Naive thymus-derived CD8-positive, alpha-beta T cell (primary cell): ENCODE data around the gene AGAP2. TPM values are rescaled to one million over a fixed set of nuclear protein-coding genes. Genes with fewer than 3 reads are reported as not detected.

Source experiments
- microRNA-seq: library from miRNA; unstranded; fragments of <30 nt; microRNA quantifications from one replicate; pipeline ENCODE4 v1.2.0, GENCODE V29; 2022; ENCODE audit warnings: borderline microRNAs expressed
- polyA plus RNA-seq, 3 donors: library from polyadenylated mRNA; unstranded; fragments of 300-500 nt; fragmentation: Illumina TruSeq; gene quantifications; one replicate each; pipeline ENCODE4 v1.2.3, GENCODE V29; 2021
- total RNA-seq, 8 experiments: library from RNA in 2 of 8; stranded (reverse) in 2 of 8; gene quantifications; one replicate each; pipeline ENCODE4 v1.2.3 and lab custom pipeline; 2021 to 2026

The AGAP2 gene
- total and polyA plus RNA-seq, 5 experiments from 2014 or later, result 4.3 to 58.8 (median 6.9) TPM

Small RNA genes within 50 kb of the gene (microRNA-seq; reads per million reads assigned to microRNA genes)
- gene MIR6759, result not detected

Other genes with a start within 250 kb of the AGAP2 start
- gene DDIT3, start 218.2 kb downstream of the AGAP2 start, total RNA-seq, result 10 to 100 TPM; 88.0 to 89.5 TPM
- 10 to 100 TPM; 13.1 to 18.7 (median 15.5) TPM for gene DDIT3, start 218.2 kb downstream of the AGAP2 start, polyA plus RNA-seq
- 100 to 1,000 TPM in 1 of 2 experiments, 10 to 100 TPM in 1; 98.5 to 104 TPM for gene MBD6, start 215.9 kb downstream of the AGAP2 start, total RNA-seq
- gene MBD6, start 215.9 kb downstream of the AGAP2 start, polyA plus RNA-seq, result 1 to 10 TPM in 2 of 3 donors, under 1 TPM in 1; 0.38 to 2.5 (median 2.1) TPM
- 10 to 100 TPM; 69.0 to 70.5 TPM for gene DCTN2, start 191.6 kb downstream of the AGAP2 start, total RNA-seq
- gene DCTN2, start 191.6 kb downstream of the AGAP2 start, polyA plus RNA-seq, result 10 to 100 TPM; 60.6 to 67.8 (median 67.7) TPM
- gene KIF5A, start 188.7 kb downstream of the AGAP2 start, total RNA-seq, result 1 to 10 TPM; 1.5 to 2.3 TPM
- gene KIF5A, start 188.7 kb downstream of the AGAP2 start, polyA plus RNA-seq, result under 1 TPM in 2 of 3 donors, not detected in 1; 0.17 to 0.20 TPM
- 10 to 100 TPM; 23.4 to 24.8 TPM for gene PIP4K2C, start 147.6 kb downstream of the AGAP2 start, total RNA-seq
- gene PIP4K2C, start 147.6 kb downstream of the AGAP2 start, polyA plus RNA-seq, result 10 to 100 TPM; 10.9 to 24.6 (median 22.7) TPM
- gene DTX3, start 133.9 kb downstream of the AGAP2 start, total RNA-seq, result 10 to 100 TPM; 36.2 to 36.3 TPM
- gene DTX3, start 133.9 kb downstream of the AGAP2 start, polyA plus RNA-seq, result 1 to 10 TPM; 4.9 to 9.4 (median 7.7) TPM
- under 1 TPM; 0.27 to 0.55 TPM for gene ARHGEF25, start 127.3 kb downstream of the AGAP2 start, total RNA-seq
- not detected for gene ARHGEF25, start 127.3 kb downstream of the AGAP2 start, polyA plus RNA-seq
- gene B4GALNT1, start 105.5 kb downstream of the AGAP2 start, total RNA-seq, result under 1 TPM in 1 of 2 experiments, not detected in 1; 0.30 TPM
- gene B4GALNT1, start 105.5 kb downstream of the AGAP2 start, polyA plus RNA-seq, result not detected
- gene OS9, start 44.6 kb downstream of the AGAP2 start, total RNA-seq, result 100 to 1,000 TPM; 158 to 166 TPM
- 10 to 100 TPM; 53.6 to 56.3 (median 53.6) TPM for gene OS9, start 44.6 kb downstream of the AGAP2 start, polyA plus RNA-seq
- 10 to 100 TPM; 22.5 to 24.8 TPM for gene TSPAN31, start 6.3 kb upstream of the AGAP2 start, total RNA-seq
- 10 to 100 TPM; 42.2 to 53.3 (median 47.3) TPM for gene TSPAN31, start 6.3 kb upstream of the AGAP2 start, polyA plus RNA-seq
- gene CDK4, start 13.6 kb upstream of the AGAP2 start, total RNA-seq, result 10 to 100 TPM; 44.6 to 49.0 TPM
- 100 to 1,000 TPM in 1 of 3 donors, 10 to 100 TPM in 2; 71.3 to 101 (median 80.5) TPM for gene CDK4, start 13.6 kb upstream of the AGAP2 start, polyA plus RNA-seq
- 10 to 100 TPM; 59.5 to 64.8 TPM for gene MARCHF9, start 16.4 kb upstream of the AGAP2 start, total RNA-seq
- 1 to 10 TPM; 2.2 to 6.6 (median 4.5) TPM for gene MARCHF9, start 16.4 kb upstream of the AGAP2 start, polyA plus RNA-seq
- 1 to 10 TPM; 1.4 to 1.6 TPM for gene CYP27B1, start 28.3 kb upstream of the AGAP2 start, total RNA-seq
- gene CYP27B1, start 28.3 kb upstream of the AGAP2 start, polyA plus RNA-seq, result not detected
- gene METTL1, start 33.4 kb upstream of the AGAP2 start, total RNA-seq, result 10 to 100 TPM; 14.6 to 17.6 TPM
- 10 to 100 TPM; 12.9 to 21.7 (median 18.7) TPM for gene METTL1, start 33.4 kb upstream of the AGAP2 start, polyA plus RNA-seq
- gene EEF1AKMT3, start 33.9 kb upstream of the AGAP2 start, total RNA-seq, result 1 to 10 TPM; 2.9 to 4.0 TPM
- 1 to 10 TPM; 1.4 to 4.2 (median 1.8) TPM for gene EEF1AKMT3, start 33.9 kb upstream of the AGAP2 start, polyA plus RNA-seq
- gene TSFM, start 44.0 kb upstream of the AGAP2 start, total RNA-seq, result 10 to 100 TPM; 18.9 to 29.0 TPM
- 10 to 100 TPM; 25.5 to 31.0 (median 28.3) TPM for gene TSFM, start 44.0 kb upstream of the AGAP2 start, polyA plus RNA-seq
- gene AVIL, start 80.0 kb upstream of the AGAP2 start, total RNA-seq, result 10 to 100 TPM; 13.4 to 16.8 TPM
- under 1 TPM; 0.11 to 0.80 (median 0.13) TPM for gene AVIL, start 80.0 kb upstream of the AGAP2 start, polyA plus RNA-seq
- gene CTDSP2, start 108.0 kb upstream of the AGAP2 start, total RNA-seq, result 100 to 1,000 TPM; 258 to 262 TPM
- gene CTDSP2, start 108.0 kb upstream of the AGAP2 start, polyA plus RNA-seq, result 10 to 100 TPM; 51.4 to 81.2 (median 71.5) TPM
- gene ATP23, start 202.8 kb upstream of the AGAP2 start, total RNA-seq, result 1 to 10 TPM; 7.3 to 7.7 TPM
- 10 to 100 TPM; 19.4 to 29.1 (median 25.2) TPM for gene ATP23, start 202.8 kb upstream of the AGAP2 start, polyA plus RNA-seq